ENCODE data around the gene ELP4.

- no peak for TF ChIP-seq EZH2 (IDR thresholded peaks at IDR 0.05; ENCODE audit: low read depth, unreplicated experiment)
- TF ChIP-seq, protein P1, sequence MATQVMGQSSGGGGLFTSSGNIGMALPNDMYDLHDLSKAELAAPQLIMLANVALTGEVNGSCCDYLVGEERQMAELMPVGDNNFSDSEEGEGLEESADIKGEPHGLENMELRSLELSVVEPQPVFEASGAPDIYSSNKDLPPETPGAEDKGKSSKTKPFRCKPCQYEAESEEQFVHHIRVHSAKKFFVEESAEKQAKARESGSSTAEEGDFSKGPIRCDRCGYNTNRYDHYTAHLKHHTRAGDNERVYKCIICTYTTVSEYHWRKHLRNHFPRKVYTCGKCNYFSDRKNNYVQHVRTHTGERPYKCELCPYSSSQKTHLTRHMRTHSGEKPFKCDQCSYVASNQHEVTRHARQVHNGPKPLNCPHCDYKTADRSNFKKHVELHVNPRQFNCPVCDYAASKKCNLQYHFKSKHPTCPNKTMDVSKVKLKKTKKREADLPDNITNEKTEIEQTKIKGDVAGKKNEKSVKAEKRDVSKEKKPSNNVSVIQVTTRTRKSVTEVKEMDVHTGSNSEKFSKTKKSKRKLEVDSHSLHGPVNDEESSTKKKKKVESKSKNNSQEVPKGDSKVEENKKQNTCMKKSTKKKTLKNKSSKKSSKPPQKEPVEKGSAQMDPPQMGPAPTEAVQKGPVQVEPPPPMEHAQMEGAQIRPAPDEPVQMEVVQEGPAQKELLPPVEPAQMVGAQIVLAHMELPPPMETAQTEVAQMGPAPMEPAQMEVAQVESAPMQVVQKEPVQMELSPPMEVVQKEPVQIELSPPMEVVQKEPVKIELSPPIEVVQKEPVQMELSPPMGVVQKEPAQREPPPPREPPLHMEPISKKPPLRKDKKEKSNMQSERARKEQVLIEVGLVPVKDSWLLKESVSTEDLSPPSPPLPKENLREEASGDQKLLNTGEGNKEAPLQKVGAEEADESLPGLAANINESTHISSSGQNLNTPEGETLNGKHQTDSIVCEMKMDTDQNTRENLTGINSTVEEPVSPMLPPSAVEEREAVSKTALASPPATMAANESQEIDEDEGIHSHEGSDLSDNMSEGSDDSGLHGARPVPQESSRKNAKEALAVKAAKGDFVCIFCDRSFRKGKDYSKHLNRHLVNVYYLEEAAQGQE (IDR thresholded peaks at IDR 0.05; ENCODE audit: unreplicated experiment), result no peak
- TF ChIP-seq, protein P2, sequence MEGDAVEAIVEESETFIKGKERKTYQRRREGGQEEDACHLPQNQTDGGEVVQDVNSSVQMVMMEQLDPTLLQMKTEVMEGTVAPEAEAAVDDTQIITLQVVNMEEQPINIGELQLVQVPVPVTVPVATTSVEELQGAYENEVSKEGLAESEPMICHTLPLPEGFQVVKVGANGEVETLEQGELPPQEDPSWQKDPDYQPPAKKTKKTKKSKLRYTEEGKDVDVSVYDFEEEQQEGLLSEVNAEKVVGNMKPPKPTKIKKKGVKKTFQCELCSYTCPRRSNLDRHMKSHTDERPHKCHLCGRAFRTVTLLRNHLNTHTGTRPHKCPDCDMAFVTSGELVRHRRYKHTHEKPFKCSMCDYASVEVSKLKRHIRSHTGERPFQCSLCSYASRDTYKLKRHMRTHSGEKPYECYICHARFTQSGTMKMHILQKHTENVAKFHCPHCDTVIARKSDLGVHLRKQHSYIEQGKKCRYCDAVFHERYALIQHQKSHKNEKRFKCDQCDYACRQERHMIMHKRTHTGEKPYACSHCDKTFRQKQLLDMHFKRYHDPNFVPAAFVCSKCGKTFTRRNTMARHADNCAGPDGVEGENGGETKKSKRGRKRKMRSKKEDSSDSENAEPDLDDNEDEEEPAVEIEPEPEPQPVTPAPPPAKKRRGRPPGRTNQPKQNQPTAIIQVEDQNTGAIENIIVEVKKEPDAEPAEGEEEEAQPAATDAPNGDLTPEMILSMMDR (conservative IDR thresholded peaks at IDR 0.05; ENCODE audit: low read depth in 2 of 2), result no peak
- TF ChIP-seq NANOG (IDR thresholded peaks at IDR 0.05; ENCODE audit: borderline replicate concordance), result no peak
- TF ChIP-seq CREB1 (CRISPR knock-in tag; IDR thresholded peaks at IDR 0.05; ENCODE audit: low read depth), result no peak
- no peak for TF ChIP-seq POLR2AphosphoS5 (IDR thresholded peaks at IDR 0.05; ENCODE audit: low read depth)
- no peak for TF ChIP-seq JUNB (IDR thresholded peaks at IDR 0.05; ENCODE audit: unreplicated experiment)
- TF ChIP-seq ZNF462 (CRISPR knock-in tag; IDR thresholded peaks at IDR 0.05), result no peak
- TF ChIP-seq ETS1 (IDR thresholded peaks at IDR 0.05), result no peak
- no peak for TF ChIP-seq ZNF114 (CRISPR knock-in tag; IDR thresholded peaks at IDR 0.05)
Measured at GRCh38 chr11:31793264-31793663, 283.7 kb downstream of the ELP4 start.
